ENCODE data around the gene EDIL3. TPM values are rescaled to one million over a fixed set of nuclear protein-coding genes. Genes with fewer than 3 reads are reported as not detected.

The EDIL3 gene
- total and polyA plus RNA-seq, 2 donors (not counting 1 experiment from before 2014, with no cell fraction given): not detected

GRCh38 chr5:84257061-84257460, 127.6 kb downstream of the EDIL3 start:
- DNase-seq: no peak
- Mint-ChIP-seq H3K4me3 (no peak overlapping the region), H3K9me3 (ENCODE audit: insufficient read depth) (no peaks in the 10 kb centered on the region), H3K27ac (no peak overlapping the region), H3K4me1 (no peaks in the 10 kb centered on the region), H3K27me3 (no peaks in the 10 kb centered on the region)
- no peaks in the 10 kb centered on the region for H3K27me3 ChIP-seq (replicated peaks in 1 of 4; ENCODE audit: control extremely low read depth in 1 of 4, control insufficient read depth in 3 of 4, insufficient read depth in 4 of 4, low read length in 3 of 4)
- H3K79me2 ChIP-seq (ENCODE audit: control insufficient read depth, insufficient read depth, low read length): no peaks in the 10 kb centered on the region
- no peaks in the 10 kb centered on the region for H4K20me1 ChIP-seq (ENCODE audit: control insufficient read depth, insufficient read depth, low read length, poor library complexity, severe bottlenecking)
- H3K4me3 ChIP-seq (ENCODE audit: control extremely low read depth in 1 of 5, extremely low read depth in 1 of 5, insufficient read depth in 1 of 5, low read depth in 2 of 5, low read length in 4 of 5): no peak overlapping the region
- CTCF ChIA-PET: no interaction called here
- WGBS (ENCODE audit: insufficient coverage): 88% methylated on average over 1 of the region's 2 CpGs
- H3K4me2 ChIP-seq (replicated peaks; ENCODE audit: low read depth, low read length, poor library complexity, severe bottlenecking): no peak overlapping the region
- no peaks in the 10 kb centered on the region for H3K36me3 ChIP-seq (replicated peaks in 1 of 2; ENCODE audit: control extremely low read depth in 1 of 2, control insufficient read depth in 1 of 2, extremely low read depth in 1 of 2, insufficient read depth in 2 of 2, low read length in 1 of 2)
- no peak overlapping the region for H2AFZ ChIP-seq (ENCODE audit: insufficient read depth, low read depth, low read length, poor library complexity, severe bottlenecking)
- no peaks in the 10 kb centered on the region for H3K9me3 ChIP-seq (ENCODE audit: control extremely low read depth in 1 of 3, control insufficient read depth in 2 of 3, insufficient read depth in 1 of 3, low read length in 2 of 3)
- intact Hi-C loops (cut with micrococcal nuclease): no loop called here
- no peak overlapping the region for H3K9ac ChIP-seq (ENCODE audit: low read length)
- TF ChIP-seq EZH2 (IDR thresholded peaks at IDR 0.05; ENCODE audit: borderline replicate concordance, insufficient read depth, low read depth, low read length, poor library complexity, severe bottlenecking) (no peak), CTCF (IDR thresholded peaks at IDR 0.05) (no peak)
- ATAC-seq (ENCODE audit: low read depth): no peak
- POLR2A ChIA-PET: no interaction called here
- H3K27ac ChIP-seq (ENCODE audit: low read length in 2 of 2): no peak overlapping the region
- H3K4me1 ChIP-seq (ENCODE audit: control insufficient read depth in 2 of 2, insufficient read depth in 2 of 2, low read length in 2 of 2): no peaks in the 10 kb centered on the region

- Mint-ChIP-seq H3K9me3 (ENCODE audit: insufficient read depth) (no peaks in the 10 kb centered on the region), H3K4me3 (no peak overlapping the region), H3K27me3 (no peaks in the 10 kb centered on the region), H3K27ac (no peak overlapping the region), H3K4me1 (no peaks in the 10 kb centered on the region)
- H3K79me2 ChIP-seq (ENCODE audit: control insufficient read depth, insufficient read depth, low read length): no peaks in the 10 kb centered on the region
- CTCF ChIA-PET: no interaction called here
- no peaks in the 10 kb centered on the region for H3K9me3 ChIP-seq (ENCODE audit: control extremely low read depth in 1 of 3, control insufficient read depth in 2 of 3, insufficient read depth in 1 of 3, low read length in 2 of 3)
- no peak for TF ChIP-seq EZH2 (IDR thresholded peaks at IDR 0.05; ENCODE audit: borderline replicate concordance, insufficient read depth, low read depth, low read length, poor library complexity, severe bottlenecking)
- no peaks in the 10 kb centered on the region for H3K36me3 ChIP-seq (replicated peaks in 1 of 2; ENCODE audit: control extremely low read depth in 1 of 2, control insufficient read depth in 1 of 2, extremely low read depth in 1 of 2, insufficient read depth in 2 of 2, low read length in 1 of 2)
- H3K4me3 ChIP-seq (ENCODE audit: control extremely low read depth in 1 of 5, extremely low read depth in 1 of 5, insufficient read depth in 1 of 5, low read depth in 2 of 5, low read length in 4 of 5): no peak overlapping the region
- H3K27ac ChIP-seq (ENCODE audit: low read length in 2 of 2): no peak overlapping the region
- H3K4me2 ChIP-seq (replicated peaks; ENCODE audit: low read depth, low read length, poor library complexity, severe bottlenecking): no peak overlapping the region
- POLR2A ChIA-PET: no interaction called here
- H3K9ac ChIP-seq (ENCODE audit: low read length): no peak overlapping the region
- H3K4me1 ChIP-seq (ENCODE audit: control insufficient read depth in 2 of 2, insufficient read depth in 2 of 2, low read length in 2 of 2): no peaks in the 10 kb centered on the region
- intact Hi-C loops (cut with micrococcal nuclease): no loop called here
- no peaks in the 10 kb centered on the region for H4K20me1 ChIP-seq (ENCODE audit: control insufficient read depth, insufficient read depth, low read length, poor library complexity, severe bottlenecking)
- ATAC-seq (ENCODE audit: low read depth): no peak
- H3K27me3 ChIP-seq (replicated peaks in 1 of 4; ENCODE audit: control extremely low read depth in 1 of 4, control insufficient read depth in 3 of 4, insufficient read depth in 4 of 4, low read length in 3 of 4): no peaks in the 10 kb centered on the region
- H2AFZ ChIP-seq (ENCODE audit: insufficient read depth, low read depth, low read length, poor library complexity, severe bottlenecking): no peak overlapping the region
- DNase-seq: no peak
Observed at GRCh38 chr5:84255315-84255714, 129.4 kb downstream of the EDIL3 start.

All from B cell (primary cell).